OCI-LY3 (cell line): ENCODE measurements around the gene TMEM59.

Experiments
- H2AFZ ChIP-seq: fragments of 200-600, 300-600 bp; shearing (Covaris generic); 2 replicates; pipeline ENCODE4 v1.6.0; 2014; ENCODE audit warnings: antibody characterized with exemption, low read depth, low read length
- H3K27ac ChIP-seq: fragments of 200-600, 300-600 bp; sonication (generic); 2 replicates; pipeline ENCODE4 v1.5.1; 2014; ENCODE audit warnings: mild to moderate bottlenecking, low read length, moderate library complexity, mixed read lengths
- H3K27me3 ChIP-seq: fragments of 200-600, 300-600 bp; sonication (generic); 2 replicates; pipeline ENCODE4 v1.6.1; 2014; ENCODE audit warnings: low read depth, low read length, mixed read lengths
- H3K36me3 ChIP-seq: fragments of 200-600, 300-600 bp; sonication (generic); replicated peaks from 2 replicates; pipeline ENCODE3; 2014; ENCODE audit warnings: low read depth, low read length, mixed read lengths
- H3K4me1 ChIP-seq: fragments of 300-600, 200-600 bp; sonication (generic); 2 replicates; pipeline ENCODE4 v1.6.1; 2014; ENCODE audit warnings: low read length, mixed read lengths
- H3K4me2 ChIP-seq: fragments of 200-600, 300-600 bp; sonication (generic); 2 replicates; pipeline ENCODE4 v1.6.1; 2014; ENCODE audit warnings: low read length, mixed read lengths
- H3K4me3 ChIP-seq: fragments of 300-600, 200-600 bp; sonication (generic); 2 replicates; pipeline ENCODE4 v1.5.1; 2014; ENCODE audit warnings: antibody characterized with exemption, mild to moderate bottlenecking, low read length, moderate library complexity
- H3K79me2 ChIP-seq: fragments of 300-600, 200-600 bp; shearing (Covaris generic); 2 replicates; pipeline ENCODE4 v1.6.1; 2014; ENCODE audit warnings: mild to moderate bottlenecking, low read length, mixed read lengths
- H3K9ac ChIP-seq: fragments of 300-600, 200-600 bp; shearing (Covaris generic); 2 replicates; pipeline ENCODE4 v1.6.0; 2014; ENCODE audit warnings: mild to moderate bottlenecking, low read length, moderate library complexity
- H3K9me3 ChIP-seq: fragments of 200-600, 300-600 bp; shearing (Covaris generic); 2 replicates; pipeline ENCODE4 v1.6.1; 2014; ENCODE audit warnings: low read length, mixed read lengths; ENCODE audit not compliant: insufficient read depth
- H4K20me1 ChIP-seq: fragments of 200-600, 300-600 bp; sonication (generic); 2 replicates; pipeline ENCODE4 v1.6.1; 2016; ENCODE audit warnings: low read length, mixed read lengths; ENCODE audit not compliant: insufficient read depth
- CTCF ChIP-seq: fragments of 200-600, 300-600 bp; sonication (generic); IDR thresholded peaks from 2 replicates; pipeline ENCODE4 v1.5.1; 2014; ENCODE audit warnings: antibody characterized with exemption, low read length, low read depth
- EZH2phosphoT487 ChIP-seq: fragments of 200-600 bp; shearing (Covaris generic); IDR thresholded peaks from 2 replicates; pipeline ENCODE4 v1.6.1; 2018; ENCODE audit warnings: antibody characterized with exemption, mixed run types, low read depth

TMEM59 gene

GRCh38 chr1:54081306-54082270, 28.6 kb upstream of the TMEM59 start:
- H3K4me2 ChIP-seq, result no peak overlapping the region
- H3K4me1 ChIP-seq, result no peaks in the 10 kb centered on the region
- no peak for TF ChIP-seq EZH2phosphoT487
- peak; percentile 75 for TF ChIP-seq CTCF

GRCh38 chr1:54080598-54081049, 27.6 kb upstream of the TMEM59 start:
- Histone ChIP-seq H3K79me2 (no peaks in the 10 kb centered on the region), H3K27ac (no peak overlapping the region), H4K20me1 (no peaks in the 10 kb centered on the region), H3K4me3 (no peak overlapping the region), H3K27me3 (no peaks in the 10 kb centered on the region), H3K36me3 (no peaks in the 10 kb centered on the region), H3K9me3 (no peaks in the 10 kb centered on the region), H2AFZ (no peak overlapping the region), H3K9ac (no peak overlapping the region), H3K4me2 (no peak overlapping the region), H3K4me1 (no peaks in the 10 kb centered on the region)
- TF ChIP-seq CTCF (no peak), EZH2phosphoT487 (no peak)

More at GRCh38 chr1:54081306-54082270, 28.6 kb upstream of the TMEM59 start:
- Histone ChIP-seq H3K27me3 (no peaks in the 10 kb centered on the region), H3K79me2 (no peaks in the 10 kb centered on the region), H3K27ac (no peak overlapping the region), H3K9ac (no peak overlapping the region), H4K20me1 (no peaks in the 10 kb centered on the region), H3K4me3 (no peak overlapping the region), H3K9me3 (no peaks in the 10 kb centered on the region), H3K36me3 (no peaks in the 10 kb centered on the region), H2AFZ (no peak overlapping the region)

- Histone ChIP-seq H3K36me3 (no peaks in the 10 kb centered on the region), H3K27me3 (no peaks in the 10 kb centered on the region), H3K9ac (no peak overlapping the region), H3K4me1 (no peaks in the 10 kb centered on the region), H3K27ac (no peak overlapping the region), H3K79me2 (no peaks in the 10 kb centered on the region), H3K4me2 (no peak overlapping the region), H3K4me3 (no peak overlapping the region), H3K9me3 (no peaks in the 10 kb centered on the region), H2AFZ (no peak overlapping the region), H4K20me1 (no peaks in the 10 kb centered on the region)
- TF ChIP-seq CTCF (no peak), EZH2phosphoT487 (no peak)
These were observed 24.4 kb upstream of the TMEM59 start for GRCh38 chr1:54077359-54077758.

DNA sequence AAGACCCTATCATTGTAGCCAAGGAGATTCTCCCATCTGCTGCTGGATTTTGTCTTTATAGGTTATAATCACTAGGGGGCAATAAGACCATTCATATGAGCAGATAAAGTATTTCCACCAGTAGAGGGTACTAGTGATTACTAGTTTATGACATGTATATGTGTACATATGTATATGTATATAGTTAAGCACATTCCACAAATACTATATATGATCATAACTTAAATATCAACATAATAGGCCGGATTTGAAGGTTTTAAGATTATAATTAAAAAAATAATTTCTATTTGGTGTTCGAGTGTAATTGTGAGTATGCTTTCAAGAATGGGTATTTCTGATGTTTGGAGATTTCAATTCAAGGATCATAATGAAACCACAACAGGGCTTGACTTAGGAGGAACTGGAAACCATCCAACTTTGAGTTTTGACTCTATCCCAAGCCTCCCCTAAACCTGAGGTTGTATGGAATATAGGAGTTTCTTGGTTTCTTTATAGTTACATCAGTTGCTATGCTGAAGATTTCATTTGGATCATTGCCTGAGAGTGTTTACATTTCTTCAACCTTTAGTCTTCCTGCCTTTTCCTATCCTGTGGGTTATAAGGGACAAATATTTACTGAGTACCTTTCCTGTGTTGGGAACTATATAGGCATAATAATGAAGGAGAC, 17.3 kb upstream of the TMEM59 start:
- no peak overlapping the region for H3K4me2 ChIP-seq
- no peaks in the 10 kb centered on the region for H4K20me1 ChIP-seq
- no peak overlapping the region for H3K4me3 ChIP-seq
- no peak overlapping the region for H2AFZ ChIP-seq
- H3K27me3 ChIP-seq, result no peaks in the 10 kb centered on the region
- H3K36me3 ChIP-seq, result peaks cover 3% of the 10 kb centered on the region
- H3K79me2 ChIP-seq, result no peaks in the 10 kb centered on the region
- no peak for TF ChIP-seq EZH2phosphoT487
- peak; percentile 84 for TF ChIP-seq CTCF
- no peak overlapping the region for H3K27ac ChIP-seq
- H3K4me1 ChIP-seq, result no peaks in the 10 kb centered on the region
- H3K9ac ChIP-seq, result no peak overlapping the region
- H3K9me3 ChIP-seq, result no peaks in the 10 kb centered on the region
